ENCODE measurements around the gene ARG1.

The ARG1 gene

GRCh38 chr6:131586543-131586942, 13.5 kb downstream of the ARG1 start:
- no peak for DNase-seq (ENCODE audit: low read depth)

GRCh38 chr6:131587909-131588308, 14.9 kb downstream of the ARG1 start:
- no peak for DNase-seq (ENCODE audit: low read depth)

GRCh38 chr6:131588643-131589042, 15.6 kb downstream of the ARG1 start:
- DNase-seq (ENCODE audit: low read depth): no peak

GRCh38 chr6:131592935-131593334, 19.9 kb downstream of the ARG1 start:
- no peak for DNase-seq (ENCODE audit: low read depth)

- DNase-seq (ENCODE audit: low read depth): no peak
Measured at GRCh38 chr6:131594074-131594473, 21.0 kb downstream of the ARG1 start.

DNA sequence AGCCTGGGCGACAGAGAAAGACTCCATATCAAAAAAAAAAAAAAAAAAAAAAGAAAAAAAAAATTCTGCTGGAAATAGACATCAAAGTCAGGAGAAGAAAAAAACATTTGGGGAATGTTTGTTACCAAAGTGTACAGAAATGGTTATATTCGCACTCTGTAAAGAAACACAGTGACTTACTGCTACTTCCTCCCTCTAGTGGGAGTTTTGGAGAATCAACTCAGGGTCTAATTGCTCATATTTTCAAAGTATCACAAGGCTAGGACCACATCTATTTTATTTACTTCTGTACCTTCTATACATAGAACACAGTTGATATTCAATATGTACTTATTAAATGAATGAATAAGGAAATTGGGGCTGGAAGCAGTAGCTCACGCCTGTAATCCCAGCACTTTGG, 24.4 kb downstream of the ARG1 start:
- DNase-seq (ENCODE audit: low read depth): peak; percentile 13

DNA sequence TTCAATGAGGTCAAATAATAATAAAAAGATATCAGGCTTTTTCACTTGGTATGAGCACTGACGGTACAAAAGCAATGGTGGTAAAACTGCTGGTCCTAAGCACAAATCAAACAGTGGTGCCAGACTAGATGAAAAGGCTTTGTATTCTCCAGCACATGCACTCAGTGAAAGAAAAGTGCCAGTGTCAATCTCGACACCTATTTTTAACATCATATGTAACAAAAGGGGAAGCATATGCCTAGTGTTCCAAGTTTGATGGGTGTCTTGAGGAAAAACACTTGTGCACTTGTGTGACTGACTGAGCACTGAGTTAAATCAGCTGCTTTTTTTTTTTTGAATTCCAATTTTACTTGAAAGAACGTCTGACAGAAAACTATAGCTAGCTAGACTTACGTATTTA, 27.7 kb downstream of the ARG1 start:
- DNase-seq (ENCODE audit: low read depth): no peak

- DNase-seq (ENCODE audit: low read depth): peak; percentile 86
Measured at GRCh38 chr6:131602781-131603312, 29.8 kb downstream of the ARG1 start.

- DNase-seq (ENCODE audit: low read depth): no peak
Measured at GRCh38 chr6:131613296-131613925, 40.4 kb downstream of the ARG1 start.

DNA sequence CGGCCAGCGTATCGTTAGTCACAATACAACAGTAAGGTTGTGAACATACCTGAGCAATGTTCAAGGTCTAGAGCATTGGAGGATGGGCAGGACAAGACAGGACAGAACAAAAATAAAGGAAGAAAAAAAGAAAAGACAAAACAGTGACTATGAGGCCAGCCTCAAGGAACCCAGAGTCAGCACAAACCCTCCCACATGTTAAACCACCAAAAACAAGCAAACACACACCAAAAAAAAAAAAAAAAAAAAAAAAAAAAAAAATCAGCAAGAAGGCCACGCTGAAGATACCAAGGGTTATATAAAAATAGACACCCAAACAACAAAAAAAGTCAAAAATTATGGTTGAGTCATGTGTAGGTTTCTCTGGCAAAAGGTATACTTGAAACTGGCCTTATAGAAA, 42.2 kb downstream of the ARG1 start:
- DNase-seq (ENCODE audit: low read depth): no peak

DNA sequence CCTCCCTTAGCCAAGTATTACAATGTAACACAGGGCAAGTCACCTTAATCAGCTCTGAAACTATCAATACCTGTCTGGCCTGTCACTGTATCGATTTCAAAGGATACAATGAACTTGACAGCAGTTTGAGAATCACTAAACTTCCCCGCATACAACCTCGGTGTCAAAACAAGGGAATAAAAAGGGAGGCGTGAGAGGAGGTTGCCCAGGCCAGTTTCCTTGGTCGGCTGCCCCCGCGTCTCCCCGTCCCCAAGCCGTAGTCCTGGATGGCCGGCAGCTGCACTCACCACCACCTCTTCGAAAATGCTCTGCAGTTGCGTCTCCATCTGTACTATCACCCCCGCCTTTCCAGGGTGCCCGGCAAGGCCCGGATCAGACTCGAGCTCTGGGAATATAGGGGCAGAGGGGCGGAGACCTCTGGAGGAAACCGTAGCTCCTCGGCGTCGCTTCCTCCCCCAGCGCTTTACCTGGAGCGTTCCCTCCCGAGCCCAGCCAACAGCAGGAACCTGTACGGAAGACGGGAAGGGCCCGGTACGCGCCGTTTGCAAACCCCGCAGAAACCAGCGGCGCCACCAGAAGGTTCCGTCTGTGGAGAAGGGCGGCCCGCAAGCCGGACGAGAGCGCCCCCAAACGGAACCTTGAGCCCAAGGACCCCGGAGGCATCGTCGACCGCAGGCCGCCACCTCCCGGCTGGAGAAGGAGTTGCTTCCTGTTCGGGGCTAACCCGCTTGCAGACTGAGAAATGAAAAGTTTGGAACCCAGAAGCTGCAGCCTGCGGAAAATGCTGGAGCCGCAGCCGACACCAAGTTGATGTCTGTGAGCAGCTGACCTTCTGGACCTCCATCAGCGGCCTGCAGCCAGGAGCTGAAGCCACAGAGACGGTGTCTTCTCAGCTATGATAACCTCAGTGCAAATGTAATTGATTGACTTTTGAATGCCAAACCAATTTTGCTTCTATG, 55.0 kb downstream of the ARG1 start, which contains the start of gene MED23:
MED23 (minus strand) TSS at position 519 of the 959 bp plus-strand sequence; CDS start at position 326, 193 bp downstream.
- DNase-seq (ENCODE audit: low read depth): peak; percentile 92

- no peak for DNase-seq (ENCODE audit: low read depth)
Measured at GRCh38 chr6:131628726-131629125, 55.7 kb downstream of the ARG1 start.

DNA sequence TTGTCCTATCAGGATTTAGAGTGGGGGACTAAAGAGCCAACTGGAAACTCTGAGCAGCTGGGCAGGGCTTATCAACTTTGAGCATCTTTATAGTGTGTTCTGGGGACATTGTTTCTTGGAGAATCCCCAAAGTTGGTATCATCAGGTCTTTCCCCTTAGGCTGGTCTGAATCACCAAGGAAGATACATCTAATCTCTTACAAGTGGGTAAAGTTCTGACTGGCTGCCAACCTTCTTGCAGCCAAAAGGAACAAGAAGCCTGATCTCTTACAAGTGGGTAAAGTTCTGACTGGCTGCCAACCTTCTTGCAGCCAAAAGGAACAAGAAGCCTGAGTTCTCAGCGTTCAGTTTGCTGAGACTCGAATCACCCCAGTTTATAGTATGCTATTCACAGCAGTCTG, 56.6 kb downstream of the ARG1 start:
- DNase-seq (ENCODE audit: low read depth): peak; percentile 34

- DNase-seq (ENCODE audit: low read depth): no peak
Measured at GRCh38 chr6:131631625-131632289, 58.7 kb downstream of the ARG1 start.

All from EH (cell line).